Type B pancreatic cell (in vitro differentiated cells): ENCODE measurements around the gene MAP3K2. TPM values are rescaled to one million over a fixed set of nuclear protein-coding genes. Genes with fewer than 3 reads are reported as not detected.

Source experiments
- DNase-seq: peaks from one replicate; pipeline ENCODE4 v3.0.0; 2021; ENCODE audit warnings: mixed read lengths; ENCODE audit not compliant: unreplicated experiment; ENCODE audit errors: extremely low spot score
- H3K27ac Mint-ChIP-seq: 2 replicates; pipeline ENCODE4 v1.8.0; 2021; ENCODE audit warnings: mild to moderate bottlenecking, mixed read lengths
- H3K27me3 Mint-ChIP-seq: 2 replicates; pipeline ENCODE4 v1.8.0; 2021; ENCODE audit warnings: mixed read lengths
- H3K36me3 Mint-ChIP-seq: 2 replicates; pipeline ENCODE4 v1.8.0; 2021; ENCODE audit warnings: mixed read lengths
- H3K4me1 Mint-ChIP-seq: one replicate; pipeline ENCODE4 v1.8.0; 2021; ENCODE audit warnings: mixed read lengths; ENCODE audit not compliant: unreplicated experiment
- H3K4me3 Mint-ChIP-seq: 2 replicates; pipeline ENCODE4 v1.8.0; 2021; ENCODE audit warnings: mild to moderate bottlenecking, mixed read lengths
- H3K9me3 Mint-ChIP-seq: 2 replicates; pipeline ENCODE4 v1.8.0; 2021; ENCODE audit warnings: mixed read lengths
- CTCF ChIP-seq: fragments of 200-600 bp; sonication (generic); conservative IDR thresholded peaks from 2 replicates; pipeline ENCODE4 v1.5.0; 2021; ENCODE audit warnings: antibody characterized with exemption, mild to moderate bottlenecking
- total RNA-seq: library from RNA; stranded (reverse); gene quantifications from 2 replicates; pipeline ENCODE4 v1.2.1, GENCODE V29; 2021; ENCODE audit warnings: low replicate concordance

MAP3K2 gene
- total RNA-seq, 1 donor from 2014 or later: 30.8 TPM

- no peak for DNase-seq
- H3K4me3 Mint-ChIP-seq: no peak overlapping the region
- no peak for TF ChIP-seq CTCF
- no peaks in the 10 kb centered on the region for H3K9me3 Mint-ChIP-seq
- no peak overlapping the region for H3K27ac Mint-ChIP-seq
- peaks cover 4% of the 10 kb centered on the region for H3K36me3 Mint-ChIP-seq
- H3K4me1 Mint-ChIP-seq: peaks cover 13% of the 10 kb centered on the region
- H3K27me3 Mint-ChIP-seq: no peaks in the 10 kb centered on the region
Measured at GRCh38 chr2:127360242-127360641, 27.5 kb downstream of the MAP3K2 start.

GRCh38 chr2:127359520-127359919, 28.3 kb downstream of the MAP3K2 start:
- Mint-ChIP-seq H3K4me1 (peaks cover 13% of the 10 kb centered on the region), H3K4me3 (no peak overlapping the region), H3K27ac (no peak overlapping the region), H3K36me3 (peaks cover 9% of the 10 kb centered on the region), H3K9me3 (no peaks in the 10 kb centered on the region), H3K27me3 (no peaks in the 10 kb centered on the region)
- no peak for DNase-seq
- TF ChIP-seq CTCF: no peak

GRCh38 chr2:127358971-127359370, 28.8 kb downstream of the MAP3K2 start:
- Mint-ChIP-seq H3K9me3 (no peaks in the 10 kb centered on the region), H3K27ac (no peak overlapping the region), H3K4me3 (no peak overlapping the region), H3K27me3 (no peaks in the 10 kb centered on the region), H3K4me1 (peaks cover 13% of the 10 kb centered on the region), H3K36me3 (peaks cover 12% of the 10 kb centered on the region)
- no peak for TF ChIP-seq CTCF
- no peak for DNase-seq

GRCh38 chr2:127358044-127358443, 29.7 kb downstream of the MAP3K2 start:
- no peak for DNase-seq
- H3K4me3 Mint-ChIP-seq: no peak overlapping the region

GRCh38 chr2:127357591-127357990, 30.2 kb downstream of the MAP3K2 start:
- Mint-ChIP-seq H3K27ac (no peak overlapping the region), H3K9me3 (no peaks in the 10 kb centered on the region), H3K27me3 (no peaks in the 10 kb centered on the region), H3K4me1 (peaks cover 12% of the 10 kb centered on the region), H3K4me3 (no peak overlapping the region), H3K36me3 (peaks cover 12% of the 10 kb centered on the region)
- no peak for DNase-seq
- TF ChIP-seq CTCF: no peak

More at GRCh38 chr2:127358044-127358443, 29.7 kb downstream of the MAP3K2 start:
- Mint-ChIP-seq H3K27me3 (no peaks in the 10 kb centered on the region), H3K36me3 (peaks cover 12% of the 10 kb centered on the region), H3K27ac (no peak overlapping the region), H3K9me3 (no peaks in the 10 kb centered on the region), H3K4me1 (peaks cover 13% of the 10 kb centered on the region)
- TF ChIP-seq CTCF: no peak

GRCh38 chr2:127356531-127356930, 31.2 kb downstream of the MAP3K2 start:
- no peak for DNase-seq
- peaks cover 6% of the 10 kb centered on the region for H3K4me1 Mint-ChIP-seq
- no peak overlapping the region for H3K4me3 Mint-ChIP-seq
- peaks cover 17% of the 10 kb centered on the region for H3K36me3 Mint-ChIP-seq
- TF ChIP-seq CTCF: no peak
- H3K27ac Mint-ChIP-seq: no peak overlapping the region
- H3K27me3 Mint-ChIP-seq: no peaks in the 10 kb centered on the region
- no peaks in the 10 kb centered on the region for H3K9me3 Mint-ChIP-seq
